ENCODE data around the gene ZNF423. TPM values are rescaled to one million over a fixed set of nuclear protein-coding genes. Genes with fewer than 3 reads are reported as not detected.
A peak's percentile ranks its signal among the peaks of the same experiment; 100 is the strongest.

Gene ZNF423
- polyA plus RNA-seq, 1 donor, result 27.8 TPM

GRCh38 chr16:49600976-49601375 lies 254.9 kb downstream of the ZNF423 start:
- no peak for DNase-seq

- DNase-seq, result peak; percentile 71
Observed at GRCh38 chr16:49600536-49600935, 255.4 kb downstream of the ZNF423 start.

- no peak for DNase-seq
Observed at GRCh38 chr16:49599704-49600103, 256.2 kb downstream of the ZNF423 start.

- no peak for DNase-seq
Observed at GRCh38 chr16:49599281-49599680, 256.6 kb downstream of the ZNF423 start.

- no peak for DNase-seq
Observed at GRCh38 chr16:49598383-49599170, 257.3 kb downstream of the ZNF423 start.

DNA sequence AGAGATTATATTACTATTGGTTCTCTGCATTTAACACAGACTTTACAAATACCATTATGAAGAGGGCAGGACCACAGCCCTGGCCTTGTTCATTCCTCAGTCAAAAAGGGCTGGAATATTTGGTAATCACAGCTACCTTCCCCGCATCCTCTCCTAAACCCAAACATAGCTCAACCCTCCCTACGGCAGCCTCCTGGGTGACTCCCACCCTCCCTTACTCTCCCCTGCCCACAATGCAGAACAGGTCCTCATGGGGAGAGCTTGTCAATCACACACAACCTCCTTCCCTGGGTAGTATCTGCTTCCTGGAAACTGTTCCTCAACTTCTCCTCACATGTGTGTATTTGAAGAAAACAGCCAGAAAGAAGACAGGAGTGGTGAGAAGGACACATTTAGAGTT lies 258.1 kb downstream of the ZNF423 start:
- DNase-seq, result no peak

DNA sequence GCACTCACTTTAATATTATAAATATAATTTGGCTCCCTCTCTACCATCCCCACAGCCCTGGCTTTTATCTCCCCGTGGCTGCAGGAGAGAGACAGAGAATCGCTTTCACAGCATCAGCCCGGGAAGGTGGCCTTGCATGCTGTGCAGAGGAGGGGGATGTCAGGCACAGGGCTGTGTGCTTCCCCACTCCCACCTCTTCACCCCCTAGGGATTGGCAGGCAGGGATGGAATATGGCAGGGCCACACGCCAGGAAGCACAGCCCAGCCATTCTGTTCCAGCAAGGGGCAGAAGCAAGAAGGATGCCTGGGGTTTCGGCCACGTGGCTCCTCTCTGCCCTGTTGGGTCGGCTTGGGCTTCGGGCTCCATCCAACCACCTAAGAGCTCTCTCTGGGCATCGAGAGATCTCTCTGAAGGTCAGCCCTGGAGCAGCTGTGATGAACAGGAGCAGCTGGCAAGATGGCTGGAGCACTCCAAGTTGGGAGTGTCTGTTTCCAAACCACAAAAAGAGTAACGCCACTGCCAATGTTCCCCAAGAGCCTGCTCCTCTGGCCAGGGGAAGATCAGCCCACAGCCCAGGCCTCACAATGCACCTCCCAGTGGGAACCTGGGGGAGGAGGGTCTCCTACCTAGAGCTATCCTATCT lies 259.1 kb downstream of the ZNF423 start:
- no peak for DNase-seq

- no peak for DNase-seq
Observed at GRCh38 chr16:49596068-49596467, 259.8 kb downstream of the ZNF423 start.

- no peak for DNase-seq
Observed at GRCh38 chr16:49594685-49595498, 261.0 kb downstream of the ZNF423 start.

- DNase-seq, result no peak
Observed at GRCh38 chr16:49594153-49594552, 261.8 kb downstream of the ZNF423 start.

DNA sequence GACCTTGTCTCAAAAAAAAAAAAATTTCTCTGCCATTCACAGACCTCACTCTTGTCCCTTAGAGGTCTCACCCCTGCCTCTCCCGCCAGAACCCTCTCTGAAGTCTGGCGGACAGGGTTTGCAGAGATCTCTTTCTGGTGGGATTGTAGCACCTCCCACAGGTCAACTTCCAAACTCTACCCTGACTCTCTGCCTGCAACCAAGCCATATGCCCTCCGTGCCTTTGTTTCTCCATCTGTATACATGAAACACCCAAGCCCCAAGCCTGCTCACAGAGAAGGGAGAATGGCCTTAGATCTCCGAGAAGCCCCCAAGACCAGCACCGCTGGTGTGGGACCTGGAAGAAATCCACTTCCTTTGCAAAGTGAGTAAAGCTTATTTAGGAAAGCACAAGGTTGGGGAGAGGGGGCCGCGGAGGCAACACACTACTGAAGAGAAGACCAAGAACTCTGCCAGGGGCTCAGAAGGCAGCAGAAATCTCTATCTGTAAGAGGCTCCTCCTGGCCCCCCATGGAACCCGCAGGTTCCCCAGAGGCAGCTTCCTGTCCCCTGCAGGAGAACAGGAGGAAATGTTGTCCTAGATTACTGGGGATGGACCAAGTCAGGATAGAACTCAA lies 262.4 kb downstream of the ZNF423 start:
- no peak for DNase-seq

- no peak for DNase-seq
Observed at GRCh38 chr16:49592546-49593423, 263.1 kb downstream of the ZNF423 start.

- no peak for DNase-seq
Observed at GRCh38 chr16:49590166-49590871, 265.6 kb downstream of the ZNF423 start.

DNA sequence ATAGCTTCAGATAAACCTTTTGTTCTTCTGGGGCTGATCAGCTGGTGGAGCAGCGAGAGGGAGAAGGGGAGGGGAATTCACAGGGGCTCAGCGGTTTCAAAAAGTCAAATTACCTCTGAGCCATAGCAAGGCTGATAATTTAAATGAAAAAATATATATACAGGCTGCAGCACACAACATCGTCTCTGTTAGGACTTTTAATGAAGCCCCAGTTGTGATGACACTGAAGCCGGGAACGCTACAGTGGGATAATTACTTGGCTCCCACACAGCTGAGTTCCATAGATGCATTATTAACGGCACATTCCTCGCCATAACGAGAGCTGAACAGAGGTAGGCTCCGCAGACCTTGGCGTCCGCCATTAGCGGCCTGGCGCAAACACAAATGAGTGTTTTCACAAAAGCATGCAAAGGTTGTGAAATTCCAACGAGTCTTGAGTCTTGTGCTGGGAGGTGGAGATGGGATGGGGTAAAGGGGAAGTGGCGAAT lies 266.3 kb downstream of the ZNF423 start:
- no peak for DNase-seq

DNA sequence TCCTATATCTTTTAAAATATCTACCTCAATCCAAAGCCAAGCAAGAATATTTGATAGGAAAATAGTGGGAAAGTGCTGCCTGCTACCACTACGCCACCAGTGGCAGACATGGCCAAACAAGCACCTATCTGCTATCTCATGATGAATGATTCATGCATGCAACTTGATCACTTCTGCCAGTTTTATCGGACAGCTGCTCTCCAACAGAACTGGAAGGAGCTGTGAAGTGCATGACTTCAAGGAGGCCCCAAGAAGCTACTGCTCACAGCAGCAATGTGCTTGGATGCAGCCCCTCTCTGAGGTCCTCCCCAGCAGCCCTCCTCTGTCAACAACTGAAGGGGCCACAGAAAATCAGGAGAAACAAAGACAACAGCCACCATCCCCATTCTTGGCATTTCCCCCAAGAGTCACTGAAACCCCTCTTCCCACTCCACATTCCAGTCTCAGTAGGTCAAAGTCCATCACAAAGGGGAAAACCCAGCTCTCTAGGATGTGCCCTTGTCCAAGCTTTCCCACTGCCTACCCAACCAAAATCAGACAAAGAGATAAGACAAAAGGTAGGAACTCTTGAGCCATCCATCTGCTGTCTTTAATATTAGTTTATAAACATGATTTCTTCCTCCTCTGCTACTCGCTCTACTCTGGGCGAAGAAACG lies 267.1 kb downstream of the ZNF423 start:
- no peak for DNase-seq

- DNase-seq, result no peak
Observed at GRCh38 chr16:49588026-49588425, 267.9 kb downstream of the ZNF423 start.

DNA sequence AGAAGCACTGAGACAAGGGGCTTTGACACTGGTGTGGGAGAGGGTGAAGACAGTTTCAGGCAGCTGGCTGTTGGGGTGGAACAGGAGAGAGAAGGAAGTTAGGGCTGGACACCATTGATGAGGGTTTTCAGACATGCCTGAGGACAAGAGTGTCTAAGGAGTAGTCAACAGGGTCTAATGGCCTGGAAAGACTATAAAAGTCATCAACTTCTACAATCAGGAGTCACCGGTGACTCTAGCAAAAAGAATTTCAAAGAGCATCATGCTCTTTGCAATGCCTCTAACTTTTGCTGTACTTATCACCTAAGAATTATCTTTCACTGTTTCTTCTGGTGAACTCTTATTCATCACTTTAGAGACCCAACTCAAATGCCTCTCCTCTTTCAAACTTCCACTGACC lies 268.4 kb downstream of the ZNF423 start:
- no peak for DNase-seq

DNA sequence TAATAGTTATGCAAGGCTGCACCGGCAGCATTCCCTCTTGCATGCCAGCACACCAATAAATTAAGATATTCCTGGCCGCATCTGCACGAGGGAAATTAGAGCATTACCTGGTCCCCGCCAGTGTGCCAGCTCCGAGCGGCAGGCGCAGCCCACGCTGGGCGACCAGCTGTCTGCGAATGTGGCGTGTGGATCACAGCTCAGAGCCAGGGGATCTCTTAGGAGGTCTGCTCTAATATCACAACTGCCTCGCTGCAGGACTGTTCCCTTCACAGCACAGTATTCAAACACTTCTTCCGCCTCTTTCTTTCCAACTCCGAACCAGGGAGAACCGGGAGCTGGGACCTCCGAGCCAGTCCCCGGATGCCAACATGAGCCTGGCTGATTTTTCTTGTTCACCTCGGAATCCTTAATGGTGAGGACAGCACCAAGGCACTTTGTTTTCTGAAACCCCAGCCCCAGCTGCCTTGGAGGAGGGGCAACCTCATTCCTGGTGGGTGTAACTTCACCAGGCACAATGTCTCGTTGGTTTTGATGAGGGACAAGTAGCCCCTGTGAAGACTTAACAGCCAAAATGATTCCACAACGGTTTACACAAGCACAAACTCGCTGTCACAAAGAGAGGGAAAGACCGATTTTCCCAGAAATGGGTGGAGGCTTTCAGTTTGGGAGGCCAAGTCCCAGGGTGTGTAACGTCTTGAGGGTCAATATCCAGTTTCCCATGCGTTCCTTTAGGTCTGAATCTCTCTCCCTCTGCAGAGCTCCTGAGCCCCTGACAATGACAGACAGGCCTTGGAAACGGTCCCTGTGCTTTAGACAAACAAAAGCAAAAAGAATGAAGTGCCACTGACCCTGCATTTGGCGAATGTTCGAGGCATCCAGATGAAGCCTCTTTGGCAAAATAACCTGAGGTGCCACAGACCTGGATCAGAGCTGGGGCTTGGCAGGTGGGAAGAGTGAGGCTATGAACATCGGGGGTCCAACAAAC lies 269.2 kb downstream of the ZNF423 start:
- DNase-seq, result no peak
